ENCODE measurements around the gene RAD1.

DNA sequence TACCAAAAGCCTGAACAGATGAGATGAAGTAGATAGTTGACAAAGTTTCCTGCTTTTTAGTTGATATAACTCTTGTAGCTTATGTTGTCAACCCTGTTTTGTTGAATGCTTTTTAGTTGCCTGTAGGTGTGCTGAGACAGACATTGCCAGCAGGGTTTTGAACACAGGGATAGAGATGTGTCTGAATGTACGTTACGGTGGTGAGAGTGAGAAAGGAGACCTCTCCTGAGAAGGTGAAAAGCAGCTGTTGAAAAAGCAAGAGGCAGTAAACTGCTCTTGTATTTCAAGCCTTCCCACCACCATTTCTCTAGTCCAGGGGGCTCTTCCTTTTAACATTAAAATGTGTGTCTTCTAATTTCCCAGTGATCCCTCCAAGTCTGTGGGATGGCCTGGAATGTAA lies 28.7 kb upstream of the RAD1 start:
- TF ChIP-seq, protein P1, sequence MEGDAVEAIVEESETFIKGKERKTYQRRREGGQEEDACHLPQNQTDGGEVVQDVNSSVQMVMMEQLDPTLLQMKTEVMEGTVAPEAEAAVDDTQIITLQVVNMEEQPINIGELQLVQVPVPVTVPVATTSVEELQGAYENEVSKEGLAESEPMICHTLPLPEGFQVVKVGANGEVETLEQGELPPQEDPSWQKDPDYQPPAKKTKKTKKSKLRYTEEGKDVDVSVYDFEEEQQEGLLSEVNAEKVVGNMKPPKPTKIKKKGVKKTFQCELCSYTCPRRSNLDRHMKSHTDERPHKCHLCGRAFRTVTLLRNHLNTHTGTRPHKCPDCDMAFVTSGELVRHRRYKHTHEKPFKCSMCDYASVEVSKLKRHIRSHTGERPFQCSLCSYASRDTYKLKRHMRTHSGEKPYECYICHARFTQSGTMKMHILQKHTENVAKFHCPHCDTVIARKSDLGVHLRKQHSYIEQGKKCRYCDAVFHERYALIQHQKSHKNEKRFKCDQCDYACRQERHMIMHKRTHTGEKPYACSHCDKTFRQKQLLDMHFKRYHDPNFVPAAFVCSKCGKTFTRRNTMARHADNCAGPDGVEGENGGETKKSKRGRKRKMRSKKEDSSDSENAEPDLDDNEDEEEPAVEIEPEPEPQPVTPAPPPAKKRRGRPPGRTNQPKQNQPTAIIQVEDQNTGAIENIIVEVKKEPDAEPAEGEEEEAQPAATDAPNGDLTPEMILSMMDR (IDR thresholded peaks at IDR 0.05), result no peak
- TF ChIP-seq EZH2 (IDR thresholded peaks at IDR 0.05; ENCODE audit: borderline replicate concordance, insufficient read depth, low read depth, low read length, poor library complexity, severe bottlenecking), result no peak
